Medulla oblongata (tissue), 1 donor: ENCODE measurements around the gene LGI4.
"Not testable (repeated sequence)": the region's sequence is repeated elsewhere in the genome, so short reads cannot be mapped to it uniquely, and the experiment has no call there.

ENCODE experiments used
- DNase-seq: peaks from one replicate; pipeline ENCODE4 v3.0.0-alpha.2; 2015; ENCODE audit errors: extremely low spot score

The LGI4 gene

DNA sequence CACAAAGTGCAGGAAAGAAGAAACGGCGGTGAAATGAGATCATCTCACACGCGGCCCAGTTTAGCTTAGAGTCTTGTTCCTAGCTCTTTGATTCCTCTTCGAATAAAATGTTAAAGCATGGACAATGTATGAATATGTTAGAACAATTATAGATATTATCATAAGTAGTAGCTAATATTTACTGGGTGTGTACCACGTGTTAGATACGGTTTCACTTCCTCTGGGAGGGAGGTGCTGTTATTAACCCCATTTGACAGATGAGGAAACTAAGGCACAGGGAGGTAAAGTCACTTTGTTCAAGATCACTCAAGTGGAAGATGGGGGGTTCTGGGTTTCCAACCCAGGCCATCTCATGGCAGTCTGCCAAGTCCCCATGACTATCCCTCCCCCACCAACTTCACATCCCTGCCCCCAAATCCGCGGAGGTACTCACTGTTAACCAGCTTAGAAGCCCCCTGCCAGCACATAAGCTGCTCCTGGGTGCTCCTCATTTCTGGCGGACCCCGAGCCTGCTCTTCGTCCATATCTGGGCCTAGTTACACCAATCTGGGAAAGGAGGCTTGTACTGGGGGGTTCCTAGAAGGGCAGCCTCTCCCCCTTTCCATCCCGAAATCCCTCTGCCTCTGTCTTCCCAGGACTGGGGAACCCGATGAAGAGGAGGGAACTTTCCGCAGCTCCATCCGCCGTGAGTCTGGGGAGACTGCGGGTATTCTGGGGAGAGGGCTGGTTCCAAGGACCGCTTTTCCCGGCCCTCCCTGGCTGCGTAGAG lies 7.2 kb upstream of the LGI4 start:
- DNase-seq, result no peak

DNA sequence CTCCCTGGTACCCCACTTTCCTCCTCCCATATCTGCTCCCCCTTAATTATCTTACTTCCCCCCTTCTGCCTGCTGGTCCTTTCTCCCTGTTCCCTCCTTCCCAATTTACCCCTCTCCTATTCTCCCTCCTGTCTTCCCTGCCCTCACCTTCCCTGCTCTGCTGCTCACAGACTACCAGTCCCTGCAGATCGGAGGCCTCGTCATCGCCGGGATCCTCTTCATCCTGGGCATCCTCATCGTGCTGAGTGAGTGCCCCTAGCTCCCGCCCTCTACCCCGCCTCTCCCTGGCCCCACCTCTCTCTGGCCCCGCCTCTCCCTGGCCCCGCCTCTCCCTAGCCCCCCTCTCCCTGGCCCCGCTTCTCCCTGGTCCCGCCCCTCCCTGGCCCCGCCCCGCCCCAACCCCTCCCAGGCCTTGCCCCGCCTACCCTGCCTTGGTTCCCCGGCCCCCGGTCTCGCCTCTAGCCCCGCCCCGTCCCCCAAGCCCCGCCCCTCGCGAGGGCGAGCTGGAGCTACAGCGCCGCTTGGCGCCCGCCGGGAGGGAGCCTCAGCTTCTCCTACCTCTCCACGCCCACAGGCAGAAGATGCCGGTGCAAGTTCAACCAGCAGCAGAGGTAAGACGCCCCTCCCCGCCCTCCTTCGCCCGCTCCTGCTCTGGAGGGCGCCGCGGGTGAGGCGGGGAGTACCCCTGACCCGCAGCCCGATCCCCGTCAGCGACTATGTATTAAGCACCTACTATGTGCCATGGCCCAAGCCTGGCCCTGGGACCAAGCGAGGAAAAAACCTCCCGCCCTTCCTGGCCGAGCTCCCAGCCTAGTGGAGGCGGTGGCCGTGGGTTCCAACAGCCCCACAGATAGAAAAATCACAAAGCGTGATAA lies 6.3 kb upstream of the LGI4 start:
- peak; percentile 92 for DNase-seq

DNA sequence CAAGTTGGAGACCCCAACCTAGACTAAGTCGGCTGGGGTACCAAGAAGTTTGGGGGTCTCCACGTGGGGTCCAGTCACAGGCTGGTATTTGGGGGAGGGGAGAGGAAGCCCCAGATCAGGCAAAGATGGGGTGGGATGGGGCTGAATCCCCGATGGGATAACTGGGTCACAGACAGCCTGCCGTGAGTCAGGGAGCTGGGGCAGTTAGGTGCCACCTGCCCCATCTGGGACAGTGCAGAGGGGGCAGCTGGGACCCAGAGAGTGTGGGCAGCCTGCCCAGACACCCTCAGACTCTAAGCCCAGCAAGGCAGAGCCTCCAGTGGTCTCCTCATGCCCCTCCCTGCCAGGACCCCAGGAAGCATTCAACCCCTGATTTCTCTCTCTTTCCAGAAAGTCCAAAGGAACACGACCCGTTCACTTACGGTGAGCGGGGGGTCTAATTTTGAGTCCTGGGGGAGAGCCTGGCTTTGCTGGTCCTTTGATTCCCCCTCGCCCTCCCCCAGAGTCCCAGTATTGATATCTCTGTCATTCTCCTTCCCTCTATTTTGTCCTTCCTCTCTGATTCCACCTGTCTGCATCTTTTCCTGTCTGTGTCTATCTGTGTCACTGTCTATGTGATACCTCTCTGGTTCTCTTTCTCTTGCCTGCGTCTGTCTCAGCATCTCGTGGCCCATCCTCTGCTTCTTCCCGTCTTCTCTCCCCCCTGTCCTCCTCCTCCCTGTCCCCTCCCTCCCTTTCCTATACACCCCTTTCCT lies 5.5 kb upstream of the LGI4 start:
- DNase-seq, result no peak

DNA sequence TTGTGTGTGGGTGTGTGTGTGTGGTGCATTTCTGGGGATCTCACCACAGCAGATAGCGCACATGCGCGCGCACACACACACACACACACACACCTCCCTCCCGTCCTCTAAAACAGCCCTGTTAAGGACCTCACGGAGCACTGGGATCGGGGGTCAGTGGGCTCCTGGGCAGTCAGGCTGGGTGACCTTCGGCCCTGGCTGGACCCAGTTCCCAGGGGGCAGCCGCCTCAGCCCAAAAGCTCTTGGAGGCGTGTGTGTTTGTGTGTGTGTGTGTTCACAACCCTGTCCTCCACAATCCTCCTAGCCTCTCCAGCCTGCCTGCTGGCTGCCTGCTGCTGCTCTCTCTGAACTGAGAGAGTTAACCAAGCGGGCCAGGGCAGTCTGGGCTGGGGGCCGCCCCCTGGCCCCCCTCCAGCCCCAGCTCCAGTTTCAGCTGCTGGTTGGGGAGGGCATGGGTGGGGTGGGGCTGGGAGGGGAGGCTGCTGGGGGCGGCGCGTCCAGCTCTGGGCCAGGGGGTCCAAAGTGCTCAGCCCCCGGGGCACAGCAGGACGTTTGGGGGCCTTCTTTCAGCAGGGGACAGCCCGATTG lies 3.5 kb upstream of the LGI4 start, which contains the start of gene FXYD1:
Gene FXYD1 (plus strand): TSS at position 520 of the 588 bp plus-strand sequence. CDS start 1,256 bp downstream, outside the sequence.
- no peak for DNase-seq

DNA sequence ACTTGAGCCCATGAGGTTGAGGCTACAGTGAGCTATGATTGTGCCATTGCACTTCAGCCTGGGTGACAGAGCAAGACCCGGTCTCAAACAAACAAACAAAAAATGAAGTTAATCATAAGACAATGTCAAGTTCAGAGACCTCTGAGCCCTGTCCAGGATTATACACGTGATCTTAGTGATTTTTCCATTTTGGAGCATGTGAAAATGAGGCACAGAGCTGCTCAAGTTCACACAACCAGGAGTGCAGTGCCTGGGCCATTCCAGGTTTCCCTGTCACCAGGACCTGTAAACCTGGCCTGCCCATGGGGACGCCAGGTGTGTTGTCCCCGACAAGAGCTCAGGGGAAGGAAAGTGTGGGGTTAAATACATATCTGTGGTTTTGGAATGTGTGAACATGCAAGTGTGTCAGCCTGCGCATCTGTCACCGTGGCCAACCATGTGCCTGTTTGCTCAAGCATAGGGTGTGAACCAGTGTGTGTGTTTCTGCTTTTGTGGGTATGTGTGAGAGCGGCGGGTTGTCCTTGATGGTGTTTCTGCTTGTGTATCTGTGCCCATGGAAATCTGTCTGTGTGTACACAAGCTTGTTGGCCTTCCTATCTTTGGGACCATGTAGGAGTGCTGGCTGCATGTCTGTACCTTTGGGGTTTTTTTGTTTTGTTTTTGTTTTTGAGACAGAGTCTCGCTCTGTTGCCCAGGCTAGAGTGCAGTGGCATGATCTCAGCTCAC lies 2.3 kb upstream of the LGI4 start:
- DNase-seq, result no peak

DNA sequence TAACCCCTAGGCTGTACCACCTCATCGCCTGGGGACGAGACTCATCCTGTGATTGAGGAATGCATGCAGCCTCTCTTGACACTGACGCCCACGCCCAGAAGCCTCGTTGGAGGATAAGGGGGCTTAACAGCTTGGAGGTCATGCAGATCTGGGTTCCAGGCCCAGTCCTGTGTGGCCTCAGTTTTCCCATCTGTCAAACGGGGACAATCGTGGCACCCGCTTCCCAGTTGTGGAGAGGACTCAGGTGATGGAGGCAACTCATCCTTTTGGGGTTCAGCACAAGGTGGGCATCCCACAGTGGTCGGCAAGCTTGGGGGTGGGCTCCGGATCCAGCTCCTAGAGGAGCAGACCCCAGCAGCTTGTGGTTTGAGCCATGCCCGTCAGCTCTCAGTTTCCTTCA lies 1.4 kb upstream of the LGI4 start:
- DNase-seq, result no peak

DNA sequence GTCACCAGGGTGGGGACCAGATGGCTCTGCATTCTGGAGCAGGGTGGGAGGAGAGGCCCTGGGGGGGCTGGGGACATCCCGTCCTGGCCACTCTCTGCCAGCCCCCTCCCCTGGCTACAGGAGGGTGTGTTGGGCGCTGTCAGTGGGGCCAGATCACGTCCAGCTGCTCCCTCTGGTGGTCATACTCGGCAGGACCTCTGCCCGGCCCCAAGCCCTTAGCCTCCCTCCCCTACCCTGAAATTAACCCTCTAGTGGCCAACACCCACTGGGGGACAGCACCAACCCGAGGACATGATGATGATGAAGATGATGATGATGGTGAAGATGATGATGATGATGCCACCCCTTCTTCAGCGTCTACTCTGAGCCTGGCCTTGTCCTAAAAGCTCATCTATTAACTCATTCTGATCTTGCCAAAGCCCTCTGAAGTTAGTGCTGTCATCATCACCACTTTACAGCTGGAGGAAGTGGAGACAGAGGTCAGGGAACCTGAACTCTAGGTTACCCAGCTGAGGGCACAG lies 590 bp upstream of the LGI4 start:
- DNase-seq, result peak; percentile 89

DNA sequence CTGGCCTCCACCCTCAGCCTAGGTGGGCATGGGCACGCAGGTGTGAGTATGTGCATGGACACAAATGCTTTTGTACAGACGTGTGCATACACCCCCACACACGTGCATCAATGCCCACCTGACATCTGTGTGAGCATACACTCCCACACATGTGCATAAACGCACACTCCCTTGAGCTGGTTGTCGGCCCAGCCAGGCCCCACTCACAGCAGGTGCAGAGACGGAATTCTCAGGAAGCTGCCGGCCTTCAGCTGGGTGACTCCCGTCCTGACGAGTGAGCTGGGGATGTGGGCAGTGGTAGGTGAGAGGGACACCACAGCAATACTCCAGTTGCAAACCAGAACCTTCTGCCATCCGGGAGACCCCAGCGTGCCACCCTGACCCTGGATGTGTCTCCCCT lies 1.0 kb downstream of the LGI4 start:
- DNase-seq, result no peak

DNA sequence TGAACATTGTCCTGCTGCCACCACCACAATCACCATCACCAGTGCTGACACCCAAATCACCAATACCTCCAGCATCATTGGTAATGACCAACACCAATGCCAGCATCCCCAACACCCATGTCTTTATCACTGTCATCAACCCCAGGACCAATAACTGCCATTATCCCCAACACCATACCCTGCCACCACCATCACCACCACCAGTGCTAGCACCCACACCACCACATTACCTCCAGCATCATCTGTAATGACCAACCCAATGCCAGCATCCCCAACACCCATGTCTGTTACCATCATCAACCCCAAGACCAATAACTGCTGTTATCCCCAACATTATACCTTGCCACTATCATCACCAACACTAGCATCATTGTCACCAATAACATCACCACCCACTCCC lies 2.6 kb downstream of the LGI4 start:
- no peak for DNase-seq

DNA sequence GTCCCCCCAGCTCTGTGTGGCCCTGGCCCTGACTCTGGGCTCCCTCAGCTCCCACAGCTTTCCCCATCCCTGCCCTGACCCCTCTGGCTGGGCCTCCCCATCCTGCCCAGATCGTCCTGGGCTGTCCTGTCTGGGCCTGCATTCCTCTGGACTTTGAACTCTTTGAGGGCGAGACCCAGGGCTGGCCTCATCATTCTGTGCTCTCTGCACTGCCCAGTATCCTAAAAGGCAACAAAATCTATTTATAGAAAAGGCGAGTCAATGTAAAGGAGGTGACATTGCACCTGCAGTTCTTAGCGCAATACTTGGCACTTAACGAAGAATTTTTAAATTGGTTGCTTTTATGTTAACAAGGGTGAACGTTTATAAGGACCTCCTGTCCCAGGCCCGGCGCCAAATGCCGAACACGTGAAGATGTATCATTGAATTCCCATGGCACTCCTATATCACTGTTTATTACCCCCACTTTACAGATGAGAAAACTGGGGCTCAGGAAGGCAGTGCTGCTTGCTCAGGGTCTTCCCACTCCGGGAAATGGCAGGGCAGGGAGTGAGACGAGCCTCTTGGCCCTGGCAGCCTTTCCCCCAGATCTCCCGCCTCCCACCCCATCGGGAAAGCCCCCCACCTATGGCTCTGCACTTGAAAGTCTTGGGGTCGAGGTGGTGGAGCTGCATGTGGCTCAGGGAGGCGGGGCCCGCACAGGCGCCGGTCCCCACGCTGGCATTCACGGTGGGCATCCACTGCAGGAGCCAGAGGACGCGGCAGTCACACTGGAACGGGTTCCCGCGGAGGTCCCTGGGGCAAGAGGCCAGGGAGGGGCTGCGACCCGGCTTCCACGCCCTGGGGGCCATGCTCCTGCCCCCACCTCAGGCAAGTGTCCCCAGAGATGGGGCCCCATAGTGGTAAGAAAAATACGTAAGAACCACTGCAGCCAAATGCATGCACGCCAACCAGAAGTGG lies 3.8 kb downstream of the LGI4 start:
- no peak for DNase-seq

DNA sequence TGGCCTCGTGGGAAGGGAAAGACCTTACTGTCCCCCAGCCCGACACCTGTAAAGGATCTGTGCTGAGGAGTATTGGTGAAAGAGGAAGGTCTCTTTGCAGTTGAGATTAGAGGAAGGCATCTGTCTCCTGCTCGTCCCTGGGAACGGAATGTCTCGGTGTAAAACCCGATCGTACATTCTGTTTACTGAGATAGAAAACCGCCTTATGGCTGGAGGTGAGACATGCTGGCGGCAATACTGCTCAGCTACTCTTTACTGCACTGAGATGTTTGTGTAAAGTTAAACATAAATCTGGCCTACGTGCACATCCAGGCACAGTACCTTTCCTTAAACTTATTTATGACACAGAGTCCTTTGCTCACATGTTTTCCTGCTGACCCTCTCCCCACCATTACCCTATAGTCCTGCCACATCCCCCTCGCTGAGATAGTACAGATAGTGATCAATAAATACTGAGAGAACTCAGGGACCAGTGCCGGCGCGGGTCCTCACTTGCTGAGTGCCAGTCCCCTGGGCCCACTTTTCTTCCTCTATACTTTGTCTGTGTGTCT lies 5.1 kb downstream of the LGI4 start:
- DNase-seq, result not testable (repeated sequence)

DNA sequence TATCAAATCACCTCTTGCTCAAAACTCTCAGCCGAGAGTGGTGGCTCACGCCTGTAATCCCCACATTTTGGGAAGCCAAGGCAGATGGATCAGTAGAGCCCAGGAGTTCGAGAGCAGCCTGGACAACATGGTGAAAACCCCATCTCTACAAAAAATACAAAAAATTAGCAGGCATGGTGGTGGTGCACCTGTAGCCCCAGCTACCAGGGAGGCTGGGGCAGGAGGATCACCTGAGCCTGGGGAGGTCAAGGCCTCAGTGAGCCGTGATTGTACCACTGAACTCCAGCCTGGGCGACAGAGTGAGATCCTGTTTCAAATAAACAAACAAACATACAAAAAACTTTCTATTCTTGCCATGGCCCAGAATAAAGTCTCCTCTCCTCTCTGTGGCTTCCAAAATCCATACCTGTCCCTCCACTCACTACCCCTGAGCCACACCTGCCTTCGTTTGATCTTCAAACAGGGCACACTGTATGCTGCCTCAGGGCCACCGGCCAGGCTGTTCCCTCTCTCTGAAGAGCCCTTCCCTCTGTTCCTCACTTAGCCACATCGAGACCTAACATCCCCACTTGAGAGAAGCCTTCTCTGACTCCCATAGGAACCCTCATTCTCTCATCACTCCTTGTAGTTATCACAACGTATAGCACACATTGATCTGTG lies 6.3 kb downstream of the LGI4 start:
- DNase-seq, result no peak

DNA sequence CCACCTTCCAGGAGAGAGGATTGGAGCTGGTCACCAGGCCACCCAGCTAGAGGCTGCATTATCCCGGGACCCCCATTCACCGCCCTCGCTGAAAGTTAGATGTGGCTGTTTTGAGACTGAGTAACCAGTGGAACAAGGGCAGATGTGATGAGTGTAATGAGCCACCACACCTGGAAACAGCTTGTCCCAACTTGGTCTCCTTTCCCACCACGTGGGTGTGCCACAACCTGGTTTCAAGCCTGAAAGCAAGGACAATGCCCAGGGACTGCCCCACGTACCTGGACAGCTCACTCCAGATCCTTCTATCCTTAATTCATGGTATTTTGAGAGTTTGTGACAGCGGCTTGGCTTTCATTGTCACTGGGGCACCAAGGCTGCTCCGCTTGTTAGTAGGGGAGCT lies 7.0 kb downstream of the LGI4 start:
- DNase-seq, result no peak

DNA sequence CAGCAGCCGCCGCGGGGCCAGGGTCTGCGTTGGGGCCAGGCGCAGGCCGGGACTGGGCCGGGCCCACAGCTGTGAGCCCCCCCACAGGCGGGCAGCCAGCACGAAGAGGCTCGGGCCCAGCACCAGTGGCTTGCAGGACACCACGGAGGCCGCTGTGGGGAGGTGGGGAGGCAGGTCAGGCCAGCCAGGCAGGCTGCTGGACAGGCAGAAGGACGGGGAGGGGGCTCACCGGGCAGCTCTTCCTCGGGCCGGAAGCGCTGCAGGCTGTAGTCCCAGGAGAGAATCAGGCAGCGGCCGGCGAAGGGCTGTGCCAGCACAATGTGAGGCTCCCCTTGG lies 8.3 kb downstream of the LGI4 start:
- DNase-seq, result peak; percentile 76

DNA sequence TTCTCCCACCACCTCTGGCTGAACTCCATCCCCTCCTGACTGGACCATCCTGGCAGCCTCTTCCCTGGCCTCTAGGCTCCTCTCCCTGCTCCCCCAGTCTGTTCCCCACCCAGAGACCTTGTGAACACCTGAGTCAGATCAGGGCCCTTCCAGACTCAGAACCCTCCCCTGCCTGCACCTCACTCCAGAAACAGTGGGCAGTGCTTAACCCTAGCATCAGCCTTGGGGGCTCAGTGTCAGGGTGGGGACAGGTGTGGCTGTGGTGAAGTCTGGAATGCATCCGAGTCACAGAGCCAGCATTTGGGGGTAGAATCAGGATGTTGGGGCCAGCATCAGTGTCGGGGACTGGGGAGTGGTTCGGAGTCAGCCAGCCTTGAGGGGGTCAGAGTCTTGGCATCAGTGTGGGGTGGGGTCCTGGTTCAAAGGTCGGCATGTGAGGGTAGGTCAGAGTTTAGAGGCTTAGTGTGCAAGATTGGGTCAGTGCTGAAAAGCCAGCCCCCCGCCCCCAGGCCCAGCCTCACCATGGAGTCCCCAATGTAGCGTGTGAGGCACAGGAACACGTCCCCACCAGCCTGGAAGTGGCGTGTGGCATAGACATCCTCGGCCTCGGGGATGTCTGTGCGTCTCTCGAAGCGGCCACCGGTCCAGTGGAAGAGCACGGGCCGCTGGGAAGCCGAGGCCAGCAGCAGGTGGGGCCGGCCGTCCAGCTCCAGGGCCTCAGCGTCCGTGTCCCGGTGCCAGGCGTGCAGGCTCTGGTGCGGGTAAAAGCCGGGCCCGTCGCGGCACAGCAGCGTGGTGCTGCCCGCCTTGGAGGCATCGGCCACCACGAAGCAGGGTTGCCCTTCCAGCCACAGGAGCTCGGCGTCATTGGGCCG lies 8.9 kb downstream of the LGI4 start:
- no peak for DNase-seq

DNA sequence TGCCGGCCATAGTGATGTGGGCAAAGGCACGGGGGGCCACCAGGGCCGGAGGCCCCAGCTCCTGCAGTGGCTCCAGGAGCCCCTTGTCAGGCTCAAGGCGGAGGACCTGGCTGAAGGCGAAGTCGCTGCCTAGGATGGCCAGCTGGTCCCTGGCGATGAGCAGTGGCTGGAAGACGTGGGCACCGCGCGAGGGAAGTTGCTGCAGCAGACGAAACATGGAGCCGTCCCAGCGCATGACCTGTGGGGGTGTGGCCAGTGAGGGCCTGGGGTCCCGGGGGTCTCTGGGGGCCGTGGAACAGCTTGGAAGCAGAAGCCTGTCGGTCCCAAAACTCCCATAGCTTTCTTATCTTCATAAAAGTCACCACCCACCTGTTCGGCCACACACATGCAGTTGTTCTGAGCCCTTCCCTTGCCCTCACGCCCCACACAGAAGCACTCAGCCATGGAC lies 9.6 kb downstream of the LGI4 start:
- DNase-seq, result no peak

DNA sequence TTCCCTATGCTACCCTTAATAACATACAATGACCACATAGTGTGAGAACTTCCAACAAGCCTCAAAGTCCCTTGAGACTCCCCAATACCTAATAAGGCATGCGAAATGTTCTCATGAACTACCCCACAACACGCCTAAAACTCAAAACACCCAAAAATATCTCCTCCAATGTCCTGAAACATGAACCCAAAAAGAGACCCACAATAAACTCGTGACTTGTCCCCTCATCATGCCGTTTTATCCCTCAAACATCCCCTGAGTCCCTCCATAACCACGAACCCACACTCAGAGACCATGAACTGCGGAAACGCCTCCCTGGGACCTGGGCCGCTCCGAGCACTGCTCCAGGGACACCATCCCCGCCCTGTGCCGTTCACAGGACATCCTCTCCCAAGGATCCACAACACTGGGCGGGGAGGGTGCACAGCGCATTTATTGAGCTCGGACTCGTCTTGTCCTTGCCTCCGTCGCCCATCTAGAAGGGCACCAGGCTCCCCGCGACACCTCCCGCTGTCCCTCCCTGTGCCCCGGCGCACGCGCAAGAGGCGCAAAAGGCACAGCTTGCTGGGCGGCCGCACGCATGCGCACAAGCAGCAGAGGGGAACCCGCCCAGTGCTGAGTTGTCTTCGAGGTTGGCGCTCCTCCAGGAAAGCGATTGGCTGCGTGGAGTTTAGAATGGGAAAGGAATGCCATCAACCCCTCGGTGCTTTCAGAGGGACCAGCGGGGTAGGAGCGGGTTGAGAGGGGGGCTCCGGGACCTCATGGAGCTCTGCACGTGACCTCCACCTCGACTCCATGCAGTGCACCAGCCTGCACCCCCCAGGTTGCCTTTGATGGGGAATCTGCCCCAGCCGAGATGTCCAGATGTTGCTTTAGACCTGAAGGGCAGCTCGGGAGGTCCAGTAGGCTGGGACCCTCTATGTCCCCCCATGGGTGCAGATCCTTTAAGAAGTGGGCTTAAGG lies 10.5 kb downstream of the LGI4 start:
- peak; percentile 98 for DNase-seq
